ENCODE results near the gene SYVN1.

GRCh38 chr11:65170058-65170534, 35.8 kb upstream of the SYVN1 start, which contains the start of gene SPDYC:
- no peak for TF ChIP-seq CTCF (IDR thresholded peaks at IDR 0.05)
- TF ChIP-seq EP300 (IDR thresholded peaks at IDR 0.05): no peak
- TF ChIP-seq POLR2A (IDR thresholded peaks at IDR 0.05): no peak
